SU-DHL-6 (cell line): Measurements from ENCODE around the gene FBXL15.

Source experiments
- EZH2phosphoT487 ChIP-seq: fragments of 200-600 bp; sonication (generic), shearing (Covaris generic); conservative IDR thresholded peaks from 2 replicates; pipeline ENCODE4 v1.6.1; 2018; ENCODE audit warnings: mild to moderate bottlenecking, antibody characterized with exemption, low read length, moderate library complexity, mixed read lengths
- TF ChIP-seq, protein P1 (sequence below): fragments of 200-600 bp; sonication (generic); IDR thresholded peaks from one replicate; pipeline ENCODE4 v1.5.1; 2017; ENCODE audit warnings: antibody characterized with exemption, mild to moderate bottlenecking, low read length, moderate library complexity; ENCODE audit not compliant: insufficient read depth, poor library complexity, severe bottlenecking

DNA sequence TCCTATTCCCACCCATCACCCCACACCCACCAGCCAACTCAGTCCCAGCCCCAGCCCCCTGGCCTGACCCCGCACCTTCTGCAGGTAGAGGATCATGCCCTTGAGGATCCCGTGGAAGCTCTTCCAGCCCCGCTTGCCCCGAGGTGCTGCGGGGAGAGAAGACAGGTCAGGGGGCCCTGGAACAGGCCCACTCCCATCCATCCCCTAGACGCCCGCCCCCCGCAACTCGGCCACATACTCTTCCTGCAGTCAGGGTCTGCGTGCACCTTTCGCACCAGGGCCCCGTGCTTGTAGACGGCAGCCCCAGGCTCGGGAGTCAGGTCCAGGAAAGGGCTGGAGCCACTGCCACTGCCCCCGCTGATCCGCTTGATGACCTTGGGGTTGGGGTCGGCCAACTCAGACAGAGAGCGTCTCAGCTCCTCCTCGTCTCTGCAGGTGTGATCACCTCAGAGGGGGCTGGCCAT lies 15.5 kb upstream of the FBXL15 start:
- TF ChIP-seq, protein P1, sequence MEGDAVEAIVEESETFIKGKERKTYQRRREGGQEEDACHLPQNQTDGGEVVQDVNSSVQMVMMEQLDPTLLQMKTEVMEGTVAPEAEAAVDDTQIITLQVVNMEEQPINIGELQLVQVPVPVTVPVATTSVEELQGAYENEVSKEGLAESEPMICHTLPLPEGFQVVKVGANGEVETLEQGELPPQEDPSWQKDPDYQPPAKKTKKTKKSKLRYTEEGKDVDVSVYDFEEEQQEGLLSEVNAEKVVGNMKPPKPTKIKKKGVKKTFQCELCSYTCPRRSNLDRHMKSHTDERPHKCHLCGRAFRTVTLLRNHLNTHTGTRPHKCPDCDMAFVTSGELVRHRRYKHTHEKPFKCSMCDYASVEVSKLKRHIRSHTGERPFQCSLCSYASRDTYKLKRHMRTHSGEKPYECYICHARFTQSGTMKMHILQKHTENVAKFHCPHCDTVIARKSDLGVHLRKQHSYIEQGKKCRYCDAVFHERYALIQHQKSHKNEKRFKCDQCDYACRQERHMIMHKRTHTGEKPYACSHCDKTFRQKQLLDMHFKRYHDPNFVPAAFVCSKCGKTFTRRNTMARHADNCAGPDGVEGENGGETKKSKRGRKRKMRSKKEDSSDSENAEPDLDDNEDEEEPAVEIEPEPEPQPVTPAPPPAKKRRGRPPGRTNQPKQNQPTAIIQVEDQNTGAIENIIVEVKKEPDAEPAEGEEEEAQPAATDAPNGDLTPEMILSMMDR: no peak
- no peak for TF ChIP-seq EZH2phosphoT487
